IMR-90 (cell line): ENCODE data around the gene TMUB2. TPM values are rescaled to one million over a fixed set of nuclear protein-coding genes. Genes with fewer than 3 reads are reported as not detected.

Source experiments
- ATAC-seq: fragments of 200-7000 bp; cut with Tn5 transposase; 2 replicates; pipeline ENCODE4 v1.9.1; 2020; ENCODE audit warnings: low read depth, mild to moderate bottlenecking, moderate library complexity
- BruUV-seq: library from RNA; stranded (reverse); fragments of 400-500 nt; replicated peaks from 2 replicates; lab custom pipeline; 2021; lab: Mats Ljungman, UMichigan
- CTCF ChIA-PET: fragments of 300-600 bp; formaldehyde crosslinking; extraction: SDS; loops from one replicate; lab custom pipeline; 2021; ENCODE audit warnings: antibody characterized with exemption; lab: Yijun Ruan, JAX
- POLR2A ChIA-PET: fragments of 300-600 bp; sonication (Branson Sonifier 250); formaldehyde crosslinking; loops from one replicate; lab custom pipeline; 2022; ENCODE audit warnings: antibody characterized with exemption; ENCODE audit not compliant: unreplicated experiment; lab: Charles Lee
- DNase-seq: peaks from one replicate; pipeline ENCODE4 v3.0.0; 2013
- H2AFZ ChIP-seq: replicated peaks from 2 replicates; pipeline ENCODE3; 2013; ENCODE audit warnings: low read length, mild to moderate bottlenecking; ENCODE audit not compliant: poor library complexity
- H2AK5ac ChIP-seq: 2 replicates; pipeline ENCODE4 v1.6.1; 2013; ENCODE audit warnings: low read depth, low read length, inconsistent platforms
- H2AK9ac ChIP-seq: replicated peaks from 2 replicates; pipeline ENCODE3; 2013; ENCODE audit warnings: mild to moderate bottlenecking, low read depth, low read length, moderate library complexity; ENCODE audit not compliant: poor library complexity
- H2BK120ac ChIP-seq: 2 replicates; pipeline ENCODE4 v1.6.1; 2013; ENCODE audit warnings: low read depth, low read length, inconsistent platforms
- H2BK15ac ChIP-seq: 3 replicates; pipeline ENCODE4 v1.6.1; 2013; ENCODE audit warnings: low read depth, low read length, inconsistent platforms
- H2BK20ac ChIP-seq: 2 replicates; pipeline ENCODE4 v1.6.1; 2013; ENCODE audit warnings: low read depth, mild to moderate bottlenecking, inconsistent platforms, low read length, moderate library complexity
- H2BK5ac ChIP-seq: 2 replicates; pipeline ENCODE4 v1.6.1; 2013; ENCODE audit warnings: mild to moderate bottlenecking, low read depth, low read length, inconsistent platforms; ENCODE audit not compliant: poor library complexity, severe bottlenecking
- H3K14ac ChIP-seq: replicated peaks from 2 replicates; pipeline ENCODE4 v1.6.1; 2013; ENCODE audit warnings: low read depth, low read length, inconsistent platforms
- H3K18ac ChIP-seq: 2 replicates; pipeline ENCODE4 v1.6.1; 2013; ENCODE audit warnings: low read depth, low read length, control low read depth
- H3K23ac ChIP-seq: 2 replicates; pipeline ENCODE4 v1.6.1; 2013; ENCODE audit warnings: low read depth, low read length, inconsistent platforms
- H3K27ac ChIP-seq: 2 replicates; pipeline ENCODE4 v1.5.1; 2013; ENCODE audit warnings: mild to moderate bottlenecking, control low read depth, low read length; ENCODE audit not compliant: insufficient read depth
- H3K27me3 ChIP-seq: 2 replicates; pipeline ENCODE4 v1.6.1; 2013; ENCODE audit warnings: low read length; ENCODE audit not compliant: control insufficient read depth, insufficient read depth
- H3K36me3 ChIP-seq: 2 replicates; pipeline ENCODE4 v1.6.1; 2013; ENCODE audit warnings: low read length, mixed read lengths; ENCODE audit not compliant: control insufficient read depth, insufficient read depth
- H3K4ac ChIP-seq: 2 replicates; pipeline ENCODE4 v1.6.1; 2013; ENCODE audit warnings: low read depth, low read length, inconsistent platforms
- H3K4me1 ChIP-seq: 2 replicates; pipeline ENCODE4 v1.6.1; 2013; ENCODE audit warnings: low read length, mixed read lengths; ENCODE audit not compliant: control insufficient read depth, insufficient read depth
- H3K4me2 ChIP-seq: 2 replicates; pipeline ENCODE4 v1.6.1; 2013; ENCODE audit warnings: low read depth, mild to moderate bottlenecking, control low read depth, low read length, moderate library complexity
- H3K4me3 ChIP-seq: 2 replicates; pipeline ENCODE4 v1.5.1; 2013; ENCODE audit warnings: low read depth, mild to moderate bottlenecking, control low read depth, low read length, moderate library complexity; ENCODE audit not compliant: insufficient read depth
- H3K56ac ChIP-seq: 2 replicates; pipeline ENCODE4 v1.6.1; 2013; ENCODE audit warnings: low read length, inconsistent platforms; ENCODE audit not compliant: insufficient read depth; ENCODE audit errors: extremely low read depth
- H3K79me1 ChIP-seq, 2 experiments: 2 replicates each; pipeline ENCODE4 v1.6.1; 2013; ENCODE audit warnings: low read length in 2 of 2, inconsistent platforms in 1 of 2, low read depth in 1 of 2
- H3K9ac ChIP-seq: 2 replicates; pipeline ENCODE4 v1.6.1; 2013; ENCODE audit warnings: low read depth, low read length, control low read depth
- H3K9me1 ChIP-seq: 2 replicates; pipeline ENCODE4 v1.6.1; 2013; ENCODE audit warnings: low read length, inconsistent platforms; ENCODE audit not compliant: insufficient read depth
- H3K9me3 ChIP-seq: 2 replicates; pipeline ENCODE4 v1.6.1; 2013; ENCODE audit warnings: low read length; ENCODE audit not compliant: control insufficient read depth, insufficient read depth
- H4K20me1 ChIP-seq: 2 replicates; pipeline ENCODE4 v1.6.1; 2013; ENCODE audit warnings: low read length, inconsistent platforms; ENCODE audit not compliant: insufficient read depth
- H4K5ac ChIP-seq: 2 replicates; pipeline ENCODE4 v1.6.1; 2013; ENCODE audit warnings: mild to moderate bottlenecking, low read depth, low read length, control low read depth
- H4K8ac ChIP-seq, 2 experiments: 2 replicates each; pipeline ENCODE4 v1.6.1; 2013; ENCODE audit warnings: low read depth in 2 of 2, low read length in 2 of 2, control low read depth in 1 of 2, inconsistent platforms in 1 of 2
- H4K91ac ChIP-seq: 2 replicates; pipeline ENCODE4 v1.6.1; 2013; ENCODE audit warnings: low read depth, low read length, inconsistent platforms; ENCODE audit not compliant: insufficient read depth
- BHLHE40 ChIP-seq: fragments of 150-350 bp; IDR thresholded peaks from 2 replicates; pipeline ENCODE4 v1.6.1; 2016; ENCODE audit warnings: mild to moderate bottlenecking, low read depth, low read length
- CEBPB ChIP-seq: IDR thresholded peaks from 2 replicates; pipeline ENCODE4 v1.6.1; 2012; ENCODE audit warnings: low read depth, low read length, improper control_type of control experiment
- WGBS, 2 experiments: methylation state at CpG; one replicate each; pipeline versions ENCODE4 v1.1.5 to v1.1.7; 2013; ENCODE audit warnings: missing lambda C conversion rate in 2 of 2; ENCODE audit not compliant: insufficient read length in 1 of 2; ENCODE audit errors: extremely low coverage in 2 of 2; 5-methylcytosine and 5-hydroxymethylcytosine counted together
- dilution Hi-C: fragments of 300-500 bp; cut with HindIII; formaldehyde crosslinking; loops from one replicate; pipeline ENCODE4 v1.14.3; 2018; ENCODE audit warnings: low sequenced_read_pairs; ENCODE audit not compliant: unreplicated experiment
- in situ Hi-C: fragments of 300-500 bp; cut with MboI; formaldehyde crosslinking; loops from 3 replicates; pipeline ENCODE4 v1.14.3; 2019; ENCODE audit warnings: low sequenced_read_pairs, inconsistent platforms, mixed read lengths
- intact Hi-C: fragments of 100-400 bp; cut with micrococcal nuclease; formaldehyde crosslinking; loops from 2 replicates; pipeline ENCODE4 v1.10.0; 2022
- polyA plus RNA-seq, 3 experiments: library from polyadenylated mRNA; depleted of rRNA; stranded (reverse); fragments of >200 nt; gene quantifications; 2 replicates each; pipeline ENCODE4 v1.2.3, GENCODE V29; 2012; ENCODE audit warnings: low replicate concordance in 1 of 3
- total RNA-seq: library from RNA; depleted of rRNA; stranded (reverse); fragments of >200 nt; gene quantifications from 2 replicates; pipeline ENCODE4 v1.2.3, GENCODE V29; 2012

Gene TMUB2
- total and polyA plus RNA-seq, 2 of the 4 experiments (the other 2 are of a cell fraction) = 16.5 to 42.5 TPM

- no TSS peak for BruUV-seq
- no peaks in the 10 kb centered on the region for H3K9me3 ChIP-seq
- intact Hi-C loops (loop anchor here (10.0 kb wide), 1 partner anchor 295 kb away; the partner anchor contains the start of gene GPATCH8), dilution Hi-C loops (no loop called here), in situ Hi-C loops (loop anchor here (25.0 kb wide), 2 partner anchors 302 to 427 kb away; partner anchors contain the start of gene GPATCH8)
- no peaks in the 10 kb centered on the region for H3K27me3 ChIP-seq
- ChIA-PET POLR2A (no interaction called here), CTCF (interaction anchor here (0.7 to 1.4 kb wide), 10 partner anchors 8 to 401 kb away, joined by 3 to 7 read pairs (median 4); partner anchors contain the start of gene UBTF)
- 0 out of 2 replicates have a peak overlapping the region, but pooled peaks have one; percentile 20 for H2AK5ac ChIP-seq
- ATAC-seq (no peak), DNase-seq (peak; percentile 40)
- H2BK120ac ChIP-seq = no peak overlapping the region; the same call in 1 of the 2 replicates
- H3K4me2 ChIP-seq = 0 out of 2 replicates have a peak overlapping the region, but pooled peaks have one; percentile 2
- H2BK15ac ChIP-seq = no peak overlapping the region
- H3K4me3 ChIP-seq = no peak overlapping the region
- peak overlapping the region; percentile 27; the same call in 1 of the 2 replicates for H3K4ac ChIP-seq
- peaks cover 61% of the 10 kb centered on the region for H3K36me3 ChIP-seq
- peak overlapping the region; percentile 46 for H2AFZ ChIP-seq
- no peak overlapping the region for H3K18ac ChIP-seq
- no peak overlapping the region for H2BK5ac ChIP-seq
- peaks cover 6% of the 10 kb centered on the region for H3K9me1 ChIP-seq
- H4K8ac ChIP-seq = peak overlapping the region in 1 of 2 experiments; percentile 50; a peak in 1 of 4 replicates
- peak overlapping the region; percentile 5; the same call in 1 of the 2 replicates for H4K5ac ChIP-seq
- H3K27ac ChIP-seq = no peak overlapping the region
- H3K9ac ChIP-seq = peak overlapping the region; percentile 27; the same call in 1 of the 2 replicates
- H3K23ac ChIP-seq = peak overlapping the region; percentile 59; the same call in 1 of the 2 replicates
- TF ChIP-seq BHLHE40 = no peak
- peak; percentile 49; the same call in 1 of the 2 replicates for TF ChIP-seq CEBPB
- WGBS, 2 experiments = 80% methylated on average over 1 of the region's 11 CpGs; no CpG with 5 or more reads in 1 of the 2 experiments
- H3K56ac ChIP-seq = no peak overlapping the region
- peaks cover 14 to 49% of the 10 kb centered on the region in 2 experiments; a peak in 3 of 4 replicates for H3K79me1 ChIP-seq
- H4K91ac ChIP-seq = no peak overlapping the region
- H2BK20ac ChIP-seq = peak overlapping the region; percentile 56; the same call in 1 of the 2 replicates
- H4K20me1 ChIP-seq = peaks cover 22% of the 10 kb centered on the region; the same call in 1 of the 2 replicates
- H3K4me1 ChIP-seq = peaks cover 8% of the 10 kb centered on the region
- peak overlapping the region; percentile 67 for H2AK9ac ChIP-seq
- H3K14ac ChIP-seq = no peak overlapping the region
These were observed 23.1 kb downstream of the TMUB2 start for GRCh38 chr17:44209786-44210341.
